Mammary epithelial cell (primary cell): Measurements from ENCODE around the gene PCNX2.

Experiments used
- EZH2 ChIP-seq: IDR thresholded peaks from 2 replicates; pipeline ENCODE4 v1.6.1; 2012; ENCODE audit warnings: low read length, inconsistent platforms, borderline replicate concordance
- TF ChIP-seq, protein P1 (sequence below), 2 donors: IDR thresholded peaks in 1 of 2; conservative IDR thresholded peaks in 1 of 2; 2 replicates each; pipeline ENCODE4 v1.5.1; 2011 to 2012; ENCODE audit warnings: inconsistent platforms in 2 of 2, low read length in 2 of 2, mild to moderate bottlenecking in 2 of 2, control low read depth in 1 of 2, low read depth in 1 of 2; ENCODE audit not compliant: insufficient read depth in 1 of 2; ENCODE audit errors: extremely low read depth in 1 of 2

DNA sequence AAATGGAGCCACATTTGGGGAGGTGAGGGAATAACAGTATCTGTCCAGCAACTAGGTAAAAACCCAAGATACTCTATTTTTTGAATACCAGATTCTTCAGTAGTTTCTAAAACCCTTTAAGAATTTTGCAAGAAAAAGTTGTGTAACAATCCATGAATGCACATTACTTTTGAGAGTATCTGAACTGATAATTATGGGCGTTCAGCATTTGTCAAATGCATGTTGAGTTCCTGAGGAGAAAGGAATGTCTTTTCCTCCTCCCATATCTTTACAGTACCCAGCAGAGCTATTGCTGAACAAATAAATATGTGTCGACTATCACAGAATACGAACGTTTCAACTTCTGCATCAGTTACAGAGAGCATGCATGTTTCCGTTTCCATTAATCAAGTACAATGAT lies 104.5 kb downstream of the PCNX2 start:
- TF ChIP-seq, protein P1, sequence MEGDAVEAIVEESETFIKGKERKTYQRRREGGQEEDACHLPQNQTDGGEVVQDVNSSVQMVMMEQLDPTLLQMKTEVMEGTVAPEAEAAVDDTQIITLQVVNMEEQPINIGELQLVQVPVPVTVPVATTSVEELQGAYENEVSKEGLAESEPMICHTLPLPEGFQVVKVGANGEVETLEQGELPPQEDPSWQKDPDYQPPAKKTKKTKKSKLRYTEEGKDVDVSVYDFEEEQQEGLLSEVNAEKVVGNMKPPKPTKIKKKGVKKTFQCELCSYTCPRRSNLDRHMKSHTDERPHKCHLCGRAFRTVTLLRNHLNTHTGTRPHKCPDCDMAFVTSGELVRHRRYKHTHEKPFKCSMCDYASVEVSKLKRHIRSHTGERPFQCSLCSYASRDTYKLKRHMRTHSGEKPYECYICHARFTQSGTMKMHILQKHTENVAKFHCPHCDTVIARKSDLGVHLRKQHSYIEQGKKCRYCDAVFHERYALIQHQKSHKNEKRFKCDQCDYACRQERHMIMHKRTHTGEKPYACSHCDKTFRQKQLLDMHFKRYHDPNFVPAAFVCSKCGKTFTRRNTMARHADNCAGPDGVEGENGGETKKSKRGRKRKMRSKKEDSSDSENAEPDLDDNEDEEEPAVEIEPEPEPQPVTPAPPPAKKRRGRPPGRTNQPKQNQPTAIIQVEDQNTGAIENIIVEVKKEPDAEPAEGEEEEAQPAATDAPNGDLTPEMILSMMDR (conservative IDR thresholded peaks at IDR 0.05 in 1 of 2, IDR thresholded peaks at IDR 0.05 in 1 of 2; ENCODE audit: extremely low read depth in 1 of 2, insufficient read depth in 1 of 2, low read depth in 1 of 2, low read length in 2 of 2) = no peak
- TF ChIP-seq EZH2 = no peak
